HG03196 (cell line): ENCODE data around the gene COQ2.
"Not testable (repeated sequence)": the region's sequence is repeated elsewhere in the genome, so short reads cannot be mapped to it uniquely, and the experiment has no call there.

Experiments
- ATAC-seq: cut with Tn5 transposase; IDR thresholded peaks from one replicate; pipeline ENCODE4 v1.9.1; 2021; ENCODE audit not compliant: unreplicated experiment

The COQ2 gene

GRCh38 chr4:83288381-83288780, 3.8 kb upstream of the COQ2 start:
- not testable (repeated sequence) for ATAC-seq

- no peak for ATAC-seq
Observed at GRCh38 chr4:83285055-83285407, 433 bp upstream of the COQ2 start.

GRCh38 chr4:83283181-83283580, 1.4 kb downstream of the COQ2 start:
- ATAC-seq = no peak

GRCh38 chr4:83282049-83282535, 2.5 kb downstream of the COQ2 start:
- no peak for ATAC-seq

- ATAC-seq = no peak
Observed at GRCh38 chr4:83281307-83281706, 3.3 kb downstream of the COQ2 start.

GRCh38 chr4:83276299-83277040, 8.1 kb downstream of the COQ2 start:
- ATAC-seq = peak; percentile 68

GRCh38 chr4:83273926-83274325, 10.7 kb downstream of the COQ2 start:
- ATAC-seq = not testable (repeated sequence)

- ATAC-seq = peak; percentile 82
Observed at GRCh38 chr4:83272900-83273299, 11.7 kb downstream of the COQ2 start.

GRCh38 chr4:83269256-83269655, 15.3 kb downstream of the COQ2 start:
- no peak for ATAC-seq

- no peak for ATAC-seq
Observed at GRCh38 chr4:83268491-83268890, 16.1 kb downstream of the COQ2 start.

GRCh38 chr4:83267830-83268475, 16.6 kb downstream of the COQ2 start:
- ATAC-seq = no peak

- ATAC-seq = no peak
Observed at GRCh38 chr4:83267121-83267829, 17.3 kb downstream of the COQ2 start.

- ATAC-seq = no peak
Observed at GRCh38 chr4:83266689-83267088, 17.9 kb downstream of the COQ2 start.

GRCh38 chr4:83263106-83263505, 21.5 kb downstream of the COQ2 start:
- no peak for ATAC-seq

- ATAC-seq = no peak
Observed at GRCh38 chr4:83262682-83263081, 21.9 kb downstream of the COQ2 start.

- no peak for ATAC-seq
Observed at GRCh38 chr4:83261307-83261706, 23.3 kb downstream of the COQ2 start.

- ATAC-seq = no peak
Observed at GRCh38 chr4:83259586-83259985, 25.0 kb downstream of the COQ2 start.

GRCh38 chr4:83258461-83258860, 26.1 kb downstream of the COQ2 start:
- ATAC-seq = no peak

GRCh38 chr4:83257811-83258210, 26.8 kb downstream of the COQ2 start:
- ATAC-seq = no peak

GRCh38 chr4:83255584-83255983, 29.0 kb downstream of the COQ2 start:
- no peak for ATAC-seq

GRCh38 chr4:83252782-83253405, 31.7 kb downstream of the COQ2 start:
- peak; percentile 41 for ATAC-seq

- ATAC-seq = no peak
Observed at GRCh38 chr4:83251447-83251830, 33.2 kb downstream of the COQ2 start.
